K562 (cell line): ENCODE results near the gene RNF144A. TPM values are rescaled to one million over a fixed set of nuclear protein-coding genes. Genes with fewer than 3 reads are reported as not detected.
A peak's percentile ranks its signal among the peaks of the same experiment; 100 is the strongest.

Experiments
- ATAC-seq: fragments of 200-7000 bp; cut with Tn5 transposase; 3 replicates; pipeline ENCODE4 v1.9.1; 2020; ENCODE audit warnings: moderate library complexity
- BruUV-seq: library from RNA; stranded (reverse); fragments of 400-500 nt; replicated peaks from 2 replicates; lab custom pipeline; 2021; lab: Mats Ljungman, UMichigan
- CTCF ChIA-PET: fragments of 300-600 bp; formaldehyde crosslinking; extraction: SDS; loops from one replicate; lab custom pipeline; 2021; ENCODE audit warnings: low intra/inter-chr PET ratio; lab: Yijun Ruan, JAX
- POLR2A ChIA-PET: fragments of 300-600, 350-650 bp; sonication (Branson Sonifier 250); formaldehyde crosslinking; extraction: SDS; loops from one replicate; lab custom pipeline; 2021; ENCODE audit warnings: antibody characterized with exemption, inconsistent platforms; lab: Yijun Ruan, JAX
- DNase-seq, 4 experiments: peaks; one replicate each; pipeline versions ENCODE4 v3.0.0 to v3.0.0-alpha.2; 2011 to 2018; ENCODE audit warnings: low spot score in 3 of 4, mixed read lengths in 3 of 4; ENCODE audit errors: extremely low read depth in 1 of 4
- FAIRE-seq: peaks from 2 replicates; lab custom pipeline; 2011; peaks lifted over from hg19 to GRCh38; lab: Jason Lieb, UNC
- H2AFZ ChIP-seq: 2 replicates; pipeline ENCODE4 v1.6.0; 2011; ENCODE audit warnings: low read depth, low read length, control low read depth, inconsistent platforms
- H3K27ac ChIP-seq: fragments of 200-600 bp; 3 replicates; pipeline ENCODE4 v1.8.0; 2011; ENCODE audit warnings: low read depth, mild to moderate bottlenecking, control low read depth, inconsistent platforms, low read length, moderate library complexity, mixed read lengths; ENCODE audit errors: extremely low read depth
- H3K27me3 ChIP-seq, 2 experiments: fragments of 300-600 bp in 1 of 2; 2 replicates in 1 of 2; 3 replicates in 1 of 2; pipeline versions ENCODE4 v1.6.0 to v1.8.0; 2011; ENCODE audit warnings: inconsistent platforms in 2 of 2, low read length in 2 of 2, mild to moderate bottlenecking in 1 of 2, mixed read lengths in 1 of 2, moderate library complexity in 1 of 2; ENCODE audit not compliant: control insufficient read depth in 2 of 2, insufficient read depth in 2 of 2
- H3K36me3 ChIP-seq: fragments of 300-600 bp; 3 replicates; pipeline ENCODE4 v1.8.0; 2011; ENCODE audit warnings: mild to moderate bottlenecking, low read length, inconsistent platforms; ENCODE audit not compliant: control insufficient read depth, insufficient read depth
- H3K4me1 ChIP-seq, 2 experiments: fragments of 200-600 bp in 1 of 2; replicated peaks in 1 of 2; 2 replicates in 1 of 2; 3 replicates in 1 of 2; pipeline versions ENCODE4 v1.5.1 to v1.8.0; 2011; ENCODE audit warnings: inconsistent platforms in 2 of 2, low read length in 2 of 2, mild to moderate bottlenecking in 1 of 2, mixed read lengths in 1 of 2, moderate library complexity in 1 of 2; ENCODE audit not compliant: control insufficient read depth in 2 of 2, insufficient read depth in 2 of 2
- H3K4me2 ChIP-seq: 2 replicates; pipeline ENCODE4 v1.6.1; 2011; ENCODE audit warnings: low read length, control low read depth, inconsistent platforms, mixed read lengths; ENCODE audit not compliant: insufficient read depth
- H3K4me3 ChIP-seq: fragments of 200-600 bp; sonication (generic), shearing (Covaris generic); 2 replicates; pipeline ENCODE4 v1.5.1; 2016; ENCODE audit warnings: control low read depth, inconsistent platforms
- H3K79me2 ChIP-seq: fragments of 200-600 bp; 3 replicates; pipeline ENCODE4 v1.8.0; 2011; ENCODE audit warnings: low read length, inconsistent platforms; ENCODE audit not compliant: control insufficient read depth, insufficient read depth
- H3K9ac ChIP-seq, 2 experiments: 2 replicates each; pipeline versions ENCODE4 v1.6.0 to v1.6.1; 2011; ENCODE audit warnings: low read depth in 2 of 2, low read length in 2 of 2, control low read depth in 1 of 2, inconsistent platforms in 1 of 2, mild to moderate bottlenecking in 1 of 2, mixed read lengths in 1 of 2; ENCODE audit not compliant: insufficient read depth in 1 of 2
- H3K9me1 ChIP-seq: one replicate; pipeline ENCODE4 v1.6.0; 2011; ENCODE audit warnings: inconsistent platforms, mild to moderate bottlenecking, low read length, moderate library complexity; ENCODE audit not compliant: control insufficient read depth, insufficient read depth
- H3K9me3 ChIP-seq: replicated peaks from 2 replicates; pipeline ENCODE4 v1.5.1; 2011; ENCODE audit warnings: low read depth, low read length, inconsistent platforms; ENCODE audit not compliant: control insufficient read depth, insufficient read depth
- H4K20me1 ChIP-seq: replicated peaks from 2 replicates; pipeline ENCODE4 v1.6.1; 2011; ENCODE audit warnings: low read length, inconsistent platforms, mixed read lengths; ENCODE audit not compliant: control insufficient read depth, insufficient read depth
- DACH1 ChIP-seq: fragments of 450-650 bp; IDR thresholded peaks from 2 replicates; pipeline ENCODE4 v1.6.1; 2018; ENCODE audit not compliant: partially characterized antibody
- FOXK1 ChIP-seq: sonication (generic); formaldehyde crosslinking; IDR thresholded peaks from 2 replicates; pipeline ENCODE4 v1.8.0; 2022; ENCODE audit warnings: missing genetic modification reagents, mild to moderate bottlenecking, borderline replicate concordance
- HLTF ChIP-seq: fragments of 450-650 bp; IDR thresholded peaks from 2 replicates; pipeline ENCODE4 v1.6.1; 2016
- KDM5B ChIP-seq: fragments of 200-600 bp; sonication (generic); IDR thresholded peaks from 2 replicates; pipeline ENCODE4 v1.6.1; 2012; ENCODE audit warnings: low read depth, mild to moderate bottlenecking, moderate library complexity, low read length, control low read depth, inconsistent platforms; ENCODE audit not compliant: insufficient replicate concordance
- KLF6 ChIP-seq: fragments of 250-450 bp; sonication (Bioruptor Pico); IDR thresholded peaks from 2 replicates; pipeline ENCODE4 v1.4.0; 2020; ENCODE audit warnings: mild to moderate bottlenecking, moderate library complexity, borderline replicate concordance
- L3MBTL2 ChIP-seq: fragments of 450-650 bp; IDR thresholded peaks from 2 replicates; pipeline ENCODE4 v1.6.1; 2016; ENCODE audit warnings: mild to moderate bottlenecking, moderate library complexity
- MECOM ChIP-seq: fragments of 250-450 bp; sonication (Bioruptor Pico); IDR thresholded peaks from 2 replicates; pipeline ENCODE4 v1.8.0; 2022; ENCODE audit warnings: inconsistent platforms
- MEF2A ChIP-seq: IDR thresholded peaks from 2 replicates; pipeline ENCODE4 v1.6.1; 2011; ENCODE audit warnings: low read depth, mild to moderate bottlenecking, low read length, moderate library complexity; ENCODE audit not compliant: control insufficient read depth
- PYGO2 ChIP-seq: fragments of 450-650 bp; IDR thresholded peaks from 2 replicates; pipeline ENCODE4 v1.6.1; 2016; ENCODE audit warnings: mild to moderate bottlenecking, missing genetic modification characterization, moderate library complexity, missing compliant biosample characterization
- STAT5A ChIP-seq: IDR thresholded peaks from 2 replicates; pipeline ENCODE4 v1.6.1; 2012; ENCODE audit warnings: low read length, inconsistent platforms, borderline replicate concordance
- TAL1 ChIP-seq: fragments of 450-650 bp; IDR thresholded peaks from 2 replicates; pipeline ENCODE4 v1.6.1; 2016; ENCODE audit warnings: mild to moderate bottlenecking
- ZNF584 ChIP-seq: fragments of 200-800 bp; sonication (Bioruptor generic); IDR thresholded peaks from 2 replicates; pipeline ENCODE4 v1.6.1; 2016; ENCODE audit warnings: low read depth, mild to moderate bottlenecking, missing genetic modification characterization, missing compliant biosample characterization
- WGBS: fragments of 100-300 bp; shearing (Covaris generic); methylation state at CpG from one replicate; pipeline ENCODE4 v1.1.6; 2016; ENCODE audit warnings: low coverage, mixed read lengths; ENCODE audit not compliant: insufficient coverage; ENCODE audit errors: missing lambda C conversion rate; 5-methylcytosine and 5-hydroxymethylcytosine counted together
- in situ Hi-C: fragments of 300-500 bp; cut with MboI; formaldehyde crosslinking; loops from 4 replicates; pipeline ENCODE4 v1.15.0; 2018; ENCODE audit warnings: inconsistent platforms, mixed read lengths
- intact Hi-C: fragments of 100-400 bp; cut with micrococcal nuclease; formaldehyde crosslinking; loops from 2 replicates; pipeline ENCODE4 v1.14.2; 2022
- polyA plus RNA-seq, 8 experiments: library from polyadenylated mRNA; depleted of rRNA in 4 of 8; stranded (reverse) in 5 of 8; unstranded in 3 of 8; fragments of >200 nt; fragmentation: Nextera tagmentation in 2 of 8; fragmentation: Illumina TruSeq in 1 of 8; extraction: Ambion mirVana in 2 of 8; extraction: Trizol in 1 of 8; gene quantifications; 2 replicates each; pipeline versions ENCODE4 v1.2.1 to v1.2.3, GENCODE V29; 2011 to 2014; ENCODE audit warnings: inconsistent platforms in 1 of 8, missing spikeins in 1 of 8
- total RNA-seq, 7 experiments: library from RNA; depleted of rRNA in 6 of 7; stranded (reverse); fragments of >200 nt in 6 of 7; fragmentation: Illumina TruSeq in 2 of 7; extraction: Trizol in 2 of 7; gene quantifications; 2 replicates each; pipeline versions ENCODE4 v1.2.1 to v1.2.3, GENCODE V29; 2011 to 2021; ENCODE audit warnings: low replicate concordance in 1 of 7
- TF ChIP-seq, protein P1 (sequence below): fragments of 450-650 bp; IDR thresholded peaks from 2 replicates; pipeline ENCODE4 v1.6.1; 2016
- TF ChIP-seq, protein P2 (sequence below): sonication (generic); formaldehyde crosslinking; IDR thresholded peaks from 2 replicates; pipeline ENCODE4 v1.8.0; 2022; ENCODE audit warnings: mild to moderate bottlenecking, missing genetic modification reagents
- TF ChIP-seq, protein P3 (sequence below): sonication (generic); formaldehyde crosslinking; IDR thresholded peaks from 2 replicates; pipeline ENCODE4 v1.8.1; 2022; ENCODE audit warnings: missing genetic modification reagents
- TF ChIP-seq, protein P4 (sequence below): fragments of 250-450 bp; sonication (Bioruptor Pico); IDR thresholded peaks from 2 replicates; pipeline ENCODE4 v1.8.0; 2021; ENCODE audit warnings: borderline replicate concordance, mild to moderate bottlenecking, moderate library complexity; ENCODE audit not compliant: poor library complexity, severe bottlenecking

RNF144A gene
- total and polyA plus RNA-seq, 9 of the 15 experiments (the other 6 are each of a cell fraction or from before 2014, with no cell fraction given), result 0.96 to 11.3 (median 6.2) TPM

DNA sequence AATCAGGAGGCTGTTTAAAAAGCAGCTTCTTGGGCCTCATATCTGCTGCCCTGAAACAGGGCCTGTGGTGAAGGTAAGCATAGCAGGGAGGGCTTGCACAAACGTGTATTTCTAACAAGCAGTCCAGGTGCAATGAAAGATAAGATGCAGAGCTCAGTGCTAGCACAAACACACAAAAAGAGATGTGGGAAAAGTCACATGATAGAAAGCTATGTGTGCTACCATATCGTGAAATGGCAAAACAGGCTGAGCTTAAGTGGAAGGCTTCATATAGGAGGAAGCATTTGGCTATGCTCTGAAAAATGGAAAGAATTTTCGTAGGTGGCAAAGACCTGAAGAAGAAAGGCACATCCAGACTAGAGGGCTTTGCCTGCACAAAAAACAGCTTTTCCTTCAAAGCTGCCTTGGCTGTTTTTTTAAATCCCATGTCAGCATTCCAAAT, 29.4 kb upstream of the RNF144A start:
- peak overlapping the region; percentile 39 for H3K4me2 ChIP-seq
- H3K36me3 ChIP-seq, result no peaks in the 10 kb centered on the region
- H3K9me1 ChIP-seq, result no peaks in the 10 kb centered on the region
- H3K4me3 ChIP-seq, result no peak overlapping the region
- ChIA-PET CTCF (no interaction called here), POLR2A (interaction anchor here (0.5 to 1.5 kb wide), 9 partner anchors 8 to 70 kb away, joined by 3 to 10 read pairs (median 3); partner anchors contain the start of genes RNF144A and RSAD2)
- peak overlapping the region; percentile 57 for H2AFZ ChIP-seq
- in situ Hi-C loops (no loop called here), intact Hi-C loops (loop anchor here (1.0 kb wide), 1 partner anchor 40 kb away; no protein-coding TSS in a partner anchor)
- ATAC-seq, result peak; percentile 92
- peak; percentile 76 to 94 (median 78) for DNase-seq
- 0% methylated on average over 3 of the region's 3 CpGs for WGBS
- H3K27me3 ChIP-seq, result no peaks in the 10 kb centered on the region
- H3K79me2 ChIP-seq, result no peaks in the 10 kb centered on the region
- peak; percentile 96 for FAIRE-seq
- no peaks in the 10 kb centered on the region for H4K20me1 ChIP-seq
- H3K9me3 ChIP-seq, result no peaks in the 10 kb centered on the region
- peak overlapping the region in 1 of 2 experiments; percentile 48; a peak in 2 of 4 replicates for H3K9ac ChIP-seq
- H3K27ac ChIP-seq, result peak overlapping the region; percentile 73
- peaks cover 20 to 66% of the 10 kb centered on the region in 2 experiments for H3K4me1 ChIP-seq
- no TSS peak for BruUV-seq
- no peak for TF ChIP-seq FOXK1 (CRISPR knock-in tag)
- TF ChIP-seq MECOM, result no peak
- TF ChIP-seq KDM5B, result no peak
- TF ChIP-seq, protein P1, sequence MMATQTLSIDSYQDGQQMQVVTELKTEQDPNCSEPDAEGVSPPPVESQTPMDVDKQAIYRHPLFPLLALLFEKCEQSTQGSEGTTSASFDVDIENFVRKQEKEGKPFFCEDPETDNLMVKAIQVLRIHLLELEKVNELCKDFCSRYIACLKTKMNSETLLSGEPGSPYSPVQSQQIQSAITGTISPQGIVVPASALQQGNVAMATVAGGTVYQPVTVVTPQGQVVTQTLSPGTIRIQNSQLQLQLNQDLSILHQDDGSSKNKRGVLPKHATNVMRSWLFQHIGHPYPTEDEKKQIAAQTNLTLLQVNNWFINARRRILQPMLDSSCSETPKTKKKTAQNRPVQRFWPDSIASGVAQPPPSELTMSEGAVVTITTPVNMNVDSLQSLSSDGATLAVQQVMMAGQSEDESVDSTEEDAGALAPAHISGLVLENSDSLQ, result no peak
- TF ChIP-seq ZNF584 (CRISPR knock-in tag), result no peak
- peak; percentile 85 for TF ChIP-seq STAT5A
- TF ChIP-seq, protein P2, sequence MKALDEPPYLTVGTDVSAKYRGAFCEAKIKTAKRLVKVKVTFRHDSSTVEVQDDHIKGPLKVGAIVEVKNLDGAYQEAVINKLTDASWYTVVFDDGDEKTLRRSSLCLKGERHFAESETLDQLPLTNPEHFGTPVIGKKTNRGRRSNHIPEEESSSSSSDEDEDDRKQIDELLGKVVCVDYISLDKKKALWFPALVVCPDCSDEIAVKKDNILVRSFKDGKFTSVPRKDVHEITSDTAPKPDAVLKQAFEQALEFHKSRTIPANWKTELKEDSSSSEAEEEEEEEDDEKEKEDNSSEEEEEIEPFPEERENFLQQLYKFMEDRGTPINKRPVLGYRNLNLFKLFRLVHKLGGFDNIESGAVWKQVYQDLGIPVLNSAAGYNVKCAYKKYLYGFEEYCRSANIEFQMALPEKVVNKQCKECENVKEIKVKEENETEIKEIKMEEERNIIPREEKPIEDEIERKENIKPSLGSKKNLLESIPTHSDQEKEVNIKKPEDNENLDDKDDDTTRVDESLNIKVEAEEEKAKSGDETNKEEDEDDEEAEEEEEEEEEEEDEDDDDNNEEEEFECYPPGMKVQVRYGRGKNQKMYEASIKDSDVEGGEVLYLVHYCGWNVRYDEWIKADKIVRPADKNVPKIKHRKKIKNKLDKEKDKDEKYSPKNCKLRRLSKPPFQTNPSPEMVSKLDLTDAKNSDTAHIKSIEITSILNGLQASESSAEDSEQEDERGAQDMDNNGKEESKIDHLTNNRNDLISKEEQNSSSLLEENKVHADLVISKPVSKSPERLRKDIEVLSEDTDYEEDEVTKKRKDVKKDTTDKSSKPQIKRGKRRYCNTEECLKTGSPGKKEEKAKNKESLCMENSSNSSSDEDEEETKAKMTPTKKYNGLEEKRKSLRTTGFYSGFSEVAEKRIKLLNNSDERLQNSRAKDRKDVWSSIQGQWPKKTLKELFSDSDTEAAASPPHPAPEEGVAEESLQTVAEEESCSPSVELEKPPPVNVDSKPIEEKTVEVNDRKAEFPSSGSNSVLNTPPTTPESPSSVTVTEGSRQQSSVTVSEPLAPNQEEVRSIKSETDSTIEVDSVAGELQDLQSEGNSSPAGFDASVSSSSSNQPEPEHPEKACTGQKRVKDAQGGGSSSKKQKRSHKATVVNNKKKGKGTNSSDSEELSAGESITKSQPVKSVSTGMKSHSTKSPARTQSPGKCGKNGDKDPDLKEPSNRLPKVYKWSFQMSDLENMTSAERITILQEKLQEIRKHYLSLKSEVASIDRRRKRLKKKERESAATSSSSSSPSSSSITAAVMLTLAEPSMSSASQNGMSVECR (CRISPR knock-in tag), result no peak
- TF ChIP-seq L3MBTL2, result peak; percentile 66
- TF ChIP-seq HLTF, result 0 out of 2 replicates have a peak, but pooled peaks have one; percentile 36
- TF ChIP-seq PYGO2 (tag), result no peak
- peak; percentile 95 for TF ChIP-seq TAL1
- TF ChIP-seq, protein P3, sequence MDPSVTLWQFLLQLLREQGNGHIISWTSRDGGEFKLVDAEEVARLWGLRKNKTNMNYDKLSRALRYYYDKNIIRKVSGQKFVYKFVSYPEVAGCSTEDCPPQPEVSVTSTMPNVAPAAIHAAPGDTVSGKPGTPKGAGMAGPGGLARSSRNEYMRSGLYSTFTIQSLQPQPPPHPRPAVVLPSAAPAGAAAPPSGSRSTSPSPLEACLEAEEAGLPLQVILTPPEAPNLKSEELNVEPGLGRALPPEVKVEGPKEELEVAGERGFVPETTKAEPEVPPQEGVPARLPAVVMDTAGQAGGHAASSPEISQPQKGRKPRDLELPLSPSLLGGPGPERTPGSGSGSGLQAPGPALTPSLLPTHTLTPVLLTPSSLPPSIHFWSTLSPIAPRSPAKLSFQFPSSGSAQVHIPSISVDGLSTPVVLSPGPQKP (CRISPR knock-in tag), result no peak
- no peak for TF ChIP-seq DACH1
- TF ChIP-seq KLF6 (CRISPR knock-in tag), result peak; percentile 34; the same call in 1 of the 2 replicates
- no peak for TF ChIP-seq MEF2A
- TF ChIP-seq, protein P4, sequence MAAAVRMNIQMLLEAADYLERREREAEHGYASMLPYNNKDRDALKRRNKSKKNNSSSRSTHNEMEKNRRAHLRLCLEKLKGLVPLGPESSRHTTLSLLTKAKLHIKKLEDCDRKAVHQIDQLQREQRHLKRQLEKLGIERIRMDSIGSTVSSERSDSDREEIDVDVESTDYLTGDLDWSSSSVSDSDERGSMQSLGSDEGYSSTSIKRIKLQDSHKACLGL (CRISPR knock-in tag), result no peak
